ENCODE results near the gene FIS1. TPM values are rescaled to one million over a fixed set of nuclear protein-coding genes. Genes with fewer than 3 reads are reported as not detected.
A peak's percentile ranks its signal among the peaks of the same experiment; 100 is the strongest.

FIS1 gene
- total and polyA plus RNA-seq, 10 of the 15 experiments (the other 5 are each of a cell fraction or from before 2014, with no cell fraction given): 83.4 to 149 (median 108) TPM

DNA sequence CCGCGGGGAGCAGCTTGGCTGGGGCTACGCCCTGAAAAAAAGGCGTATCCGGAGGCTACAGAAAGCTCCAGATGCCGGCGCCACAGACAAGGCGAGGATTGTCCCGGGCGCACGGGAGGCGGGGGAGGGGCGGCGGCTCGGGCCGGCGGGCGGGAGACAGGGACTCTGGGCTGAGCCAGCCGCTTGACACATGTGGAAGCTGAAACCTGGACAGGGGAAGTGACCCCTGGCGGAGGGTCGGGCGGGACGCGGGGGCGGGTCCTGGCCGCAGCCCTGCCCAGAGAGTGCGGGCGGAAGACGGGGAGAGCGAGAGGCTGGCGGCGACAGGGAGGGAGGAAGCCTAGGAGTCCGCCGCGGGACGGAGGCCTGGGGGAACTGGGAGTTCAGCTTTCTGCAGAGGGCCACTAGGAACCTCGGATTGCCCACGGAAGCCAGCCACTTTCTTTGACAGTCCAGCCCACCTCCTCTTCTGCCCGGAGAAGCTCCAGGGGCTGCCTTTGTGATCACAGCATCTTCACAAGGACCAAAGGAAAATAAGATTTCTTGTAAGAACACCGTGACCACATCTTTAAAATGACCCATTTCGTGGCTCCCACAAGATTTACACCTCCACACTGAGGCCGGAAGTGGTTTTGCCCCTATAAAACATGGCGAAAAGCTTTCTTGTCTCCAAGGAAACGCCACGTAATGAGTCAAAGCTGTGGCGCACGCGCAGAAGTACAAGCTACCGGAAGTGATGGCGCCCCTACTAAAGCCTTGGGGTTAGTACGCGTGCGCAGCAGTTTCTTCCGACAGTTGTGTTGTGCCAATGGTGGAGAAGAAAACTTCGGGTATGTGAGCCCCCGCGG is 27.3 kb downstream of the FIS1 start, which contains the start of the genes PLOD3 and ZNHIT1 (continued):
- TF ChIP-seq EZH2 (IDR thresholded peaks at IDR 0.05; ENCODE audit: borderline replicate concordance, control insufficient read depth, low read depth, low read length) (no peak), CHD2 (IDR thresholded peaks at IDR 0.05; ENCODE audit: borderline replicate concordance, low read depth, low read length) (peak; percentile 26; the same call in 1 of the 2 replicates), SUPT20H (IDR thresholded peaks at IDR 0.05; ENCODE audit: borderline replicate concordance, control insufficient read depth, low read depth, low read length) (no peak), TARDBP (IDR thresholded peaks at IDR 0.05; ENCODE audit: borderline replicate concordance) (no peak), RFX5 (IDR thresholded peaks at IDR 0.05; ENCODE audit: low read depth, low read length) (no peak)
- TF ChIP-seq, protein P1, sequence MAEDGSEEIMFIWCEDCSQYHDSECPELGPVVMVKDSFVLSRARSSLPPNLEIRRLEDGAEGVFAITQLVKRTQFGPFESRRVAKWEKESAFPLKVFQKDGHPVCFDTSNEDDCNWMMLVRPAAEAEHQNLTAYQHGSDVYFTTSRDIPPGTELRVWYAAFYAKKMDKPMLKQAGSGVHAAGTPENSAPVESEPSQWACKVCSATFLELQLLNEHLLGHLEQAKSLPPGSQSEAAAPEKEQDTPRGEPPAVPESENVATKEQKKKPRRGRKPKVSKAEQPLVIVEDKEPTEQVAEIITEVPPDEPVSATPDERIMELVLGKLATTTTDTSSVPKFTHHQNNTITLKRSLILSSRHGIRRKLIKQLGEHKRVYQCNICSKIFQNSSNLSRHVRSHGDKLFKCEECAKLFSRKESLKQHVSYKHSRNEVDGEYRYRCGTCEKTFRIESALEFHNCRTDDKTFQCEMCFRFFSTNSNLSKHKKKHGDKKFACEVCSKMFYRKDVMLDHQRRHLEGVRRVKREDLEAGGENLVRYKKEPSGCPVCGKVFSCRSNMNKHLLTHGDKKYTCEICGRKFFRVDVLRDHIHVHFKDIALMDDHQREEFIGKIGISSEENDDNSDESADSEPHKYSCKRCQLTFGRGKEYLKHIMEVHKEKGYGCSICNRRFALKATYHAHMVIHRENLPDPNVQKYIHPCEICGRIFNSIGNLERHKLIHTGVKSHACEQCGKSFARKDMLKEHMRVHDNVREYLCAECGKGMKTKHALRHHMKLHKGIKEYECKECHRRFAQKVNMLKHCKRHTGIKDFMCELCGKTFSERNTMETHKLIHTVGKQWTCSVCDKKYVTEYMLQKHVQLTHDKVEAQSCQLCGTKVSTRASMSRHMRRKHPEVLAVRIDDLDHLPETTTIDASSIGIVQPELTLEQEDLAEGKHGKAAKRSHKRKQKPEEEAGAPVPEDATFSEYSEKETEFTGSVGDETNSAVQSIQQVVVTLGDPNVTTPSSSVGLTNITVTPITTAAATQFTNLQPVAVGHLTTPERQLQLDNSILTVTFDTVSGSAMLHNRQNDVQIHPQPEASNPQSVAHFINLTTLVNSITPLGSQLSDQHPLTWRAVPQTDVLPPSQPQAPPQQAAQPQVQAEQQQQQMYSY (CRISPR knock-in tag; IDR thresholded peaks at IDR 0.05): no peak
